ENCODE measurements around the gene FHOD3. TPM values are rescaled to one million over a fixed set of nuclear protein-coding genes. Genes with fewer than 3 reads are reported as not detected.

FHOD3 gene
- total RNA-seq, 1 experiment from 2014 or later, result 22.7 TPM

- ATAC-seq (no peak), DNase-seq (ENCODE audit: low read depth, low spot score) (no peak)
- BruUV-seq (replicated peaks), result no TSS peak
- no peaks in the 10 kb centered on the region for H3K4me1 ChIP-seq (ENCODE audit: control insufficient read depth, insufficient read depth, low read length)
- CTCF ChIA-PET, result no interaction called here
- no peak overlapping the region for H3K4me3 ChIP-seq (ENCODE audit: low read depth in 2 of 2, low read length in 2 of 2)
- H3K36me3 ChIP-seq (ENCODE audit: control insufficient read depth, insufficient read depth, low read length), result no peaks in the 10 kb centered on the region
- POLR2A ChIA-PET, result no interaction called here
- H3K27ac ChIP-seq (ENCODE audit: low read length), result no peak overlapping the region
- intact Hi-C loops (cut with micrococcal nuclease; ENCODE audit: unreplicated experiment), result no loop called here
- in situ Hi-C loops (cut with HindIII; ENCODE audit: low pct_unique_long_range_greater_than_20kb, low sequenced_read_pairs), result no loop called here
- no peaks in the 10 kb centered on the region for H3K27me3 ChIP-seq (ENCODE audit: control insufficient read depth, insufficient read depth, low read length)
- no peaks in the 10 kb centered on the region for H3K9me3 ChIP-seq (ENCODE audit: control insufficient read depth, insufficient read depth, low read depth, low read length)
- TF ChIP-seq SIN3A (IDR thresholded peaks at IDR 0.05; ENCODE audit: borderline replicate concordance, insufficient read depth, low read depth, low read length) (no peak), CTCF (IDR thresholded peaks at IDR 0.05) (no peak), REST (IDR thresholded peaks at IDR 0.05; ENCODE audit: insufficient read depth in 1 of 2, low read depth in 2 of 2, low read length in 1 of 2) (no peak), POLR2AphosphoS5 (IDR thresholded peaks at IDR 0.05; ENCODE audit: low read depth, low read length) (no peak), TCF7L2 (IDR thresholded peaks at IDR 0.05; ENCODE audit: low read depth, low read length) (no peak)
These were observed 300.1 kb downstream of the FHOD3 start for GRCh38 chr18:36597636-36598035.

- Histone ChIP-seq H3K4me1 (ENCODE audit: control insufficient read depth, insufficient read depth, low read length) (no peaks in the 10 kb centered on the region), H3K9me3 (ENCODE audit: control insufficient read depth, insufficient read depth, low read depth, low read length) (no peaks in the 10 kb centered on the region), H3K27ac (ENCODE audit: low read length) (no peak overlapping the region), H3K4me3 (ENCODE audit: low read depth in 2 of 2, low read length in 2 of 2) (no peak overlapping the region), H3K27me3 (ENCODE audit: control insufficient read depth, insufficient read depth, low read length) (no peaks in the 10 kb centered on the region), H3K36me3 (ENCODE audit: control insufficient read depth, insufficient read depth, low read length) (no peaks in the 10 kb centered on the region)
- ATAC-seq (no peak), DNase-seq (ENCODE audit: low read depth, low spot score) (no peak)
- intact Hi-C loops (cut with micrococcal nuclease; ENCODE audit: unreplicated experiment), result no loop called here
- BruUV-seq (replicated peaks), result no TSS peak
- in situ Hi-C loops (cut with HindIII; ENCODE audit: low pct_unique_long_range_greater_than_20kb, low sequenced_read_pairs), result no loop called here
- no peak for TF ChIP-seq TCF7L2 (IDR thresholded peaks at IDR 0.05; ENCODE audit: low read depth, low read length)
- no peak for TF ChIP-seq SIN3A (IDR thresholded peaks at IDR 0.05; ENCODE audit: borderline replicate concordance, insufficient read depth, low read depth, low read length)
- no peak for TF ChIP-seq CTCF (IDR thresholded peaks at IDR 0.05)
- no peak for TF ChIP-seq REST (IDR thresholded peaks at IDR 0.05; ENCODE audit: insufficient read depth in 1 of 2, low read depth in 2 of 2, low read length in 1 of 2)
- CTCF ChIA-PET, result no interaction called here
- POLR2A ChIA-PET, result no interaction called here
These were observed 303.0 kb downstream of the FHOD3 start for GRCh38 chr18:36600548-36600947.

Measured in Panc1 (cell line).